NCI-H1105 (cell line): ENCODE measurements around the gene MRPS35.

Experiments
- DNase-seq: peaks from one replicate; lab custom pipeline; 2025; lab: John Stamatoyannopoulos, UW

Gene MRPS35

GRCh38 chr12:27710592-27711316 is at the start of gene MRPS35:
TSS of gene MRPS35 (plus strand) at chr12:27710832. CDS start at chr12:27710844, 12 bp downstream.
- DNase-seq: peak; percentile 79

DNA sequence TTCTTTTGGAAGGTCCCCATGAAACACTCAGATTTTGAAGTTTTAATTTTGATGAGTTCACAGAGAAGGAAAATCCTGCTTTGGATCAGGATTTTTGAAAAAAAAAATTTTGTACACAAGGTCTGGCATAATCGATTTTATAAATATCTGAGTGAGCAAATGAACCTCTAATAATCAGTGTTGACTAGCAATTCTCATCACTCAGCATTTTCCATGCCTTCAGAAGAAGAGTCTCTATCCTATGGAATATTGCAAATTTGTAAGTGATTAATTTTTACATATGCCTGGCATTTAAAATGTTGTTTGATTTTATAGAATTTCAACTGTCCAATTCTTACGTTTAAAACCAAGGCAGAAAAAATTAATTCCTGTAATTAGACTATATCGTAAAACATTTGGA is 44.9 kb upstream of the MRPS35 start:
- no peak for DNase-seq

DNA sequence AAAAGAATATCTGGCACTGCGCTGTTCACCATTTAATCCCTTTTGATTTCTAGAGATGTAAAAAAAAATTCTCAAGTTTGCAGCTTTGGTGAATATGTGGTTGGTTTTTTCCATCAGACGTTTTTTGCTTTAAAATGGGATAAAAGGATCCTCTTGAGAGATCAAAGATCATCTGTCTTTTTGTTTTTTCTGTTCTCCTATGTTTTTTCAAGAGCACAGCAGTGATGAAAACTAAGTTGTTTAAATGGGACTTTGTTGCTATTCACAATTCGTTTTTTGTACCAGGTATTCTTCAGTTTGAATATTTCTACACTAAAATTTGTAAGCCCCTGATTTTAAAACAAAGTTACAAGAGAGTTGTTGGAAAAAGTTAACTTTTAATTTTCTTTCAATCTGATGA is 44.1 kb upstream of the MRPS35 start:
- DNase-seq: no peak

- DNase-seq: no peak
Observed at GRCh38 chr12:27667540-27667939, 43.1 kb upstream of the MRPS35 start.

GRCh38 chr12:27672051-27672450 is 38.6 kb upstream of the MRPS35 start:
- no peak for DNase-seq

- no peak for DNase-seq
Observed at GRCh38 chr12:27672643-27673042, 38.0 kb upstream of the MRPS35 start.

- DNase-seq: no peak
Observed at GRCh38 chr12:27673101-27673718, 37.4 kb upstream of the MRPS35 start.

DNA sequence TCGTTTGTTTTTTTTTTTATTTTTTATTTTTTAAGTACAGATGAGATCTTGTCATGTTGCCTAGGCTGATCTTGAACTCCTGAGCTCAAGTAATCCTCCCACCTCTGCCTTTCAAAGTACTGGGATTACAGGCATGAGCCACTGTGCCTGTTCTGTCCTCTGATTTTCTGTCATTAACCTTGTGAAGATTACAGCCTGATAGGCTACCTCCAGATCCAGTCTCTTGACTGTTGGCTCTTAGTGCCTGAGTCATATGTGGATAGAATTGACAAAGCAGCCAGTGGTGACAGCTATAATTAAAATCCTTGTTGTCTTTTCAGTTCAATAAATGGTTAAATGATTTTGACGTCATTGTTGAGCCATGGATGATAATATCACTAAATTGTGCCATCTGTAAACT is 35.6 kb upstream of the MRPS35 start:
- no peak for DNase-seq

DNA sequence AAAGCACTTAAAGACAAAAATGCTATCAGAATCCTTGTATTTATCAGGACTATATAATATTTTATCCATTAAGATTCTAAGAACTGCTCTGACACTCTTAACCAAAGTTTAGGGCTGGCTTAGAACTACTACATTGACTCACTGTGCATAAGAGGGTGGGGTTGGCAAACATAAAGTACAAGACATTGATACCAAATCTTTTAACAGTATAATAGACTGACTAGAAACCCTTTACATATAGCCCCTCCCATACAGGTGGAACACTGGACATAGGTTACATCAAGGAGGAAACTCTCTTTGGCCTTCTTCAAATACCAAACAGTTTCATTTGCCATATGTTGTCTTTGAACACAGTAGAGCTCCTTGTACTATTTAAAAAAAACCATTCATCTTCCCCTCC is 30.0 kb upstream of the MRPS35 start:
- DNase-seq: no peak

GRCh38 chr12:27682534-27682933 is 28.1 kb upstream of the MRPS35 start:
- DNase-seq: no peak

DNA sequence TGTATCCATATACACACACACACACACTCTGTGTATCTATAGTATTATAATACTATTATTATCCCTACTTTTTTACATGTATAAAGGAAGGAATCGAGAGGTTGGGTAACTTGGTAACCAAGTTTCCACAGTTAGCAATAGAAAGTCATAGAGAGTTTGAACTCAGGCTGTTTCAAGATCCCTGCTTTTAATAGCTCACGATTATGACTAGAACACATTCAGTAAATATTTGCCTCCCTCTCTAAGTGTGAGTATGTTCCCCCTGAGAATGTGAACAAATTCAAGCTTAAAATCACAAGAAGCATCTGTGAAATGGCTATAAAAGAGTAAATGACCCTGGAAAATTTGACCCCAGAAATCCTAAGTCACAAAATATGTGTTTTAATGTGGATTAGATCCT is 25.4 kb upstream of the MRPS35 start:
- DNase-seq: no peak

DNA sequence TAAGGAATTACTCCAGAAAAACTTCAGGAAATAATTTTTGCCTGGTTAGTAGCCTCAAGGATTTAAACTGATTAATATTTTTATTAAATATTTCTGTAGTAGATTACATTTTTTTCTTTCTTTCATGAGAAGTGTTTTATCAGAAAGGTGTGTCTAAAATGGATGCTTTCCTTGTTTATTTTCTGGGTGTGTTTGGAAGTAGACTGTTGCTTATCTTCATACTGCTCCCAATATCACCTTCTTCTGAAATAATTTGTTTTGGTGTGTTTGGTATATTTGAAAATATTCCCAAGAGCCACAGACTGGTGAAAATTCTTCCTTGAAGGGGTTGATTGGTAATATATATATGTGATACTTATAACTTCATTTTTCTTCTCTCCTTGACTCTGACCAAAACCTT is 24.5 kb upstream of the MRPS35 start:
- no peak for DNase-seq

GRCh38 chr12:27688671-27689070 is 22.0 kb upstream of the MRPS35 start:
- no peak for DNase-seq

DNA sequence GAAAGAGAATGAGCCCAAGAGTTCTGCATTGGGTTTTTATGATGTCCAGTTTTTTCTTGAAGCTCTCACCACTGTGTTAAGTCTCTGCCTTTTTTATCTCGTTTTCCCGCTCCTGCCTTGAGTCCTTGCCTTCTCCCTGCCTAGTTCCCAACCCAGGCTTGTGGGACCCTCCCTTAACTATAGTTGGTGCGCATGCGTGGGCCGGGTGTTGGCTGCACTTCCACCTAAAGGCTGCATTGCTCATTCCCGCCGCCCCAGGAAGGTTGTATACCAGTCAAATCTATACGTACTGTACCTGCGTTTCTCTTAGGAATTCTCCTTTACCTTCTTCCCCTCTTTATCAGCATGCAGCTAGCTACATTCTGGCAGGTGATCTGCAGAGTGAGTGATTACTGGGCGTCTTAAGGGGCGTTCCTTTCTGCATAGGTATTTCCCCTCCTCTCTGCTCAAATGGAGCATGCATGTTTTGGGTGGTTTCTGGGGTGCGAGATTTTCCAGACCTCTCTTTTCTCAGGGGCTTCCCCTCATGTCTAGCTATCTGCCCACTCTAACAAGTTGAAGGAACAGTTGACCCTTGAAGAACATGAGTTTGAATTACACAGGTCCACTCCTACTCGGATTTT is 21.0 kb upstream of the MRPS35 start:
- DNase-seq: no peak

- no peak for DNase-seq
Observed at GRCh38 chr12:27693403-27693802, 17.2 kb upstream of the MRPS35 start.

- DNase-seq: no peak
Observed at GRCh38 chr12:27695556-27696292, 14.9 kb upstream of the MRPS35 start.

GRCh38 chr12:27696293-27696652 is 14.4 kb upstream of the MRPS35 start, which contains the start of gene REP15:
TSS of gene REP15 (plus strand) at chr12:27696447. CDS start at chr12:27696563, 116 bp downstream.
- DNase-seq: no peak

DNA sequence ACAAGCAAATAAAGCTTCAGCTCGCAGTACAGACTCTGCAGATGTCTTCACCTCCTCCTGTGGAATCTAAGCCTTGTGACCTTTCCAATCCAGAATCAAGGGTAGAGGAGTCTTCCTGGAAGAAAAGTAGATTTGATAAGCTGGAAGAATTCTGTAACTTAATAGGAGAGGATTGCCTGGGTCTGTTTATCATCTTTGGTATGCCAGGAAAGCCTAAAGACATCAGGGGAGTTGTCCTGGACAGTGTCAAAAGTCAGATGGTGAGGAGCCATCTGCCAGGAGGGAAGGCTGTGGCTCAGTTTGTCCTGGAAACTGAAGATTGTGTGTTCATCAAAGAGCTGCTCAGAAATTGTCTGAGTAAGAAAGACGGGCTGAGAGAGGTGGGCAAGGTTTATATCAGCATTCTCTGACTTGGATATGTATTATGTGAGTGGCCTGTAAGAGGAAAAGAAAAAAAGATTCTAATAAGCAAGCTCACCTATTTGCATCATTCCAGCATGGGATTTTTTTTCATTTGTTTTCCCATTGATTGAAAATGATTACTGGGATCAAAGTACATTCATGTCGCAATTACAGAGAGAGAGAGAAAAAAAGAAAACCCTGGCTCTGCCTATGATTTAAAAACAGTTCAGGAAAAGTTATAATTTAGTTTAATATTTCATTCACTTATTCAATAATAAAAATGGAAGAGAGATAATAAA is 13.6 kb upstream of the MRPS35 start:
- no peak for DNase-seq

DNA sequence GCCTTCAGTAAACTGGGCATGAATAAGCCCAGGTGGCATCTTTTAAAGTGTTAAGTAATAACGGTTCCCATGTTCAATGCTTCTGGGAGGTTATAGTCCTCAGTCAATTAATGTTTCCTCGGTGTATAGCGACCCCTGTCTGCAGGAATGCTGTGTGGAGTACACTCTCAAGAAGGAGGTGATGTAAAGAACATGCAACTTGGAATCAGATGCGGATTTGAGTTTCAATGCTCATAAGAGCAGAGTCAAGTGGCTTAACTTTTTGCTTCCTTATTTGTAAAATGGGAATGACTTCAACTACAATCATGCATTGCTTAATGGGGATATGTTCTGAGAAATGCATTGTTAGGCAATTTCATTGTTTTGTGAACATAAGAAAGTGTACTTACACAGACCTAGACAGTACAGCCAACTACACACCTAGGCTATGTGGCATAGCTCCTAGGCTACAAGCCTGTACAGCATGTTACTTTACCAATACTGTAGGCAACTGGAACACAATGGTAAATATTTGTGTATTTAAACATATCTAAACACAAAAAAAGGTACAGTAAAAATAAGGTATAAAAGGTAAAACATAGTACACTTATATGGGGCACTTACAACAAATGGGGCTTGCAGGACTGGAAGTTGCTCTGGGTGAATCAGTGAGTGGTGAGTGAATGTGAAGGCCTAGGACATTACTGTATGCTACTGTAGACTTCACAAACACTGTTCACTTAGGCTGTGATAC is 6.7 kb upstream of the MRPS35 start:
- DNase-seq: peak; percentile 30

GRCh38 chr12:27705263-27705662 is 5.4 kb upstream of the MRPS35 start:
- DNase-seq: no peak

DNA sequence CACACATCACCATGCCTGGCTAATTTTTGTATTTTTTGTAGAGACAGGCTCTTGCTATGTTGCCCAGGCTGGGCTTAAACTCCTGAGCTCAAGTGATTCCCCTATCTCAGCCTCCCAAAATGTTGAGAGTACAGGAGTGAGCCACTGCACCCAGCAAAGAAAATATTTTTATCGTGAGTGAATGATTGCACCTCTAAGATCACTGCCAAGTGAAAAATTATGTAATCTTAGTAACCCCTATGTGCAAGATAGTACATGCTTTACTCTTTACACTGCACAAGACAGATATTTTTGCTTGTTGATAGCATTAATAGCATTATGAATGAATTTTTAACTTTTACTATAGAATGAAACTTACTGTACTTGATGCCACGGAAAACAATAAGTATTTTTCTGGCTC is 3.4 kb upstream of the MRPS35 start:
- DNase-seq: no peak
